GM04503 (cell line): ENCODE measurements around the gene KTN1.

ENCODE experiments used
- DNase-seq: peaks from one replicate; pipeline ENCODE4 v3.0.0-alpha.2; 2012; ENCODE audit warnings: low read depth

Gene KTN1

GRCh38 chr14:55609681-55610080, 29.7 kb downstream of the KTN1 start:
- DNase-seq = peak; percentile 37

- DNase-seq = no peak
These were observed 30.8 kb downstream of the KTN1 start for GRCh38 chr14:55610713-55611370.

- no peak for DNase-seq
These were observed 31.9 kb downstream of the KTN1 start for GRCh38 chr14:55611859-55612258.

- DNase-seq = no peak
These were observed 34.3 kb downstream of the KTN1 start for GRCh38 chr14:55614304-55614703.

- no peak for DNase-seq
These were observed 40.3 kb downstream of the KTN1 start for GRCh38 chr14:55620277-55620676.

GRCh38 chr14:55620981-55621380, 41.0 kb downstream of the KTN1 start:
- no peak for DNase-seq

GRCh38 chr14:55621391-55621790, 41.4 kb downstream of the KTN1 start:
- no peak for DNase-seq

- no peak for DNase-seq
These were observed 44.9 kb downstream of the KTN1 start for GRCh38 chr14:55624913-55625312.

GRCh38 chr14:55625481-55625880, 45.5 kb downstream of the KTN1 start:
- DNase-seq = no peak

- no peak for DNase-seq
These were observed 46.1 kb downstream of the KTN1 start for GRCh38 chr14:55626131-55626530.

GRCh38 chr14:55628426-55628825, 48.4 kb downstream of the KTN1 start:
- DNase-seq = no peak

GRCh38 chr14:55638665-55639064, 58.7 kb downstream of the KTN1 start:
- DNase-seq = no peak

- no peak for DNase-seq
These were observed 61.3 kb downstream of the KTN1 start for GRCh38 chr14:55641290-55641689.

- no peak for DNase-seq
These were observed 61.9 kb downstream of the KTN1 start for GRCh38 chr14:55641954-55642353.

GRCh38 chr14:55645145-55645544, 65.1 kb downstream of the KTN1 start:
- no peak for DNase-seq

- DNase-seq = no peak
These were observed 66.1 kb downstream of the KTN1 start for GRCh38 chr14:55645845-55646832.

- no peak for DNase-seq
These were observed 71.0 kb downstream of the KTN1 start for GRCh38 chr14:55650992-55651391.

GRCh38 chr14:55654243-55654642, 74.2 kb downstream of the KTN1 start:
- DNase-seq = no peak

- no peak for DNase-seq
These were observed 81.0 kb downstream of the KTN1 start for GRCh38 chr14:55661029-55661428.

- DNase-seq = no peak
These were observed 82.7 kb downstream of the KTN1 start for GRCh38 chr14:55662752-55663151.

- DNase-seq = no peak
These were observed 85.2 kb downstream of the KTN1 start for GRCh38 chr14:55665067-55665675.

- no peak for DNase-seq
These were observed 87.8 kb downstream of the KTN1 start for GRCh38 chr14:55667801-55668200.

GRCh38 chr14:55671641-55672040, 91.6 kb downstream of the KTN1 start:
- no peak for DNase-seq
